Measurements from ENCODE around the gene DPP6.
"Not testable (repeated sequence)": the region's sequence is repeated elsewhere in the genome, so short reads cannot be mapped to it uniquely, and the experiment has no call there.

Gene DPP6

GRCh38 chr7:154656618-154657017, 604.4 kb downstream of the DPP6 start:
- no peak for DNase-seq (ENCODE audit: low spot score)

- no peak for DNase-seq (ENCODE audit: low spot score)
These were observed 614.6 kb downstream of the DPP6 start for GRCh38 chr7:154666768-154667167.

GRCh38 chr7:154672659-154673415, 620.6 kb downstream of the DPP6 start:
- DNase-seq (ENCODE audit: low spot score): no peak

GRCh38 chr7:154674191-154674590, 622.0 kb downstream of the DPP6 start:
- DNase-seq (ENCODE audit: low spot score): no peak

- no peak for DNase-seq (ENCODE audit: low spot score)
These were observed 623.4 kb downstream of the DPP6 start for GRCh38 chr7:154675560-154675959.

- not testable (repeated sequence) for DNase-seq (ENCODE audit: low spot score)
These were observed 623.8 kb downstream of the DPP6 start for GRCh38 chr7:154676033-154676421.

GRCh38 chr7:154676422-154677073, 624.4 kb downstream of the DPP6 start:
- DNase-seq (ENCODE audit: low spot score): no peak

- no peak for DNase-seq (ENCODE audit: low spot score)
These were observed 625.3 kb downstream of the DPP6 start for GRCh38 chr7:154677454-154677853.

GRCh38 chr7:154678001-154678550, 625.9 kb downstream of the DPP6 start:
- DNase-seq (ENCODE audit: low spot score): not testable (repeated sequence)

GRCh38 chr7:154679379-154680053, 627.3 kb downstream of the DPP6 start:
- no peak for DNase-seq (ENCODE audit: low spot score)

- DNase-seq (ENCODE audit: low spot score): no peak
These were observed 628.9 kb downstream of the DPP6 start for GRCh38 chr7:154680894-154681659.

GRCh38 chr7:154682003-154682402, 629.8 kb downstream of the DPP6 start:
- no peak for DNase-seq (ENCODE audit: low spot score)

GRCh38 chr7:154684666-154685563, 632.7 kb downstream of the DPP6 start:
- no peak for DNase-seq (ENCODE audit: low spot score)

GRCh38 chr7:154685564-154685901, 633.3 kb downstream of the DPP6 start:
- DNase-seq (ENCODE audit: low spot score): no peak

GRCh38 chr7:154686305-154686704, 634.1 kb downstream of the DPP6 start:
- DNase-seq (ENCODE audit: low spot score): no peak

GRCh38 chr7:154688952-154689351, 636.8 kb downstream of the DPP6 start:
- no peak for DNase-seq (ENCODE audit: low spot score)

GRCh38 chr7:154690411-154690810, 638.2 kb downstream of the DPP6 start:
- DNase-seq (ENCODE audit: low spot score): no peak

- DNase-seq (ENCODE audit: low spot score): no peak
These were observed 641.5 kb downstream of the DPP6 start for GRCh38 chr7:154693661-154694060.

- DNase-seq (ENCODE audit: low spot score): no peak
These were observed 643.6 kb downstream of the DPP6 start for GRCh38 chr7:154695836-154696235.

- DNase-seq (ENCODE audit: low spot score): no peak
These were observed 644.4 kb downstream of the DPP6 start for GRCh38 chr7:154696556-154696955.

- DNase-seq (ENCODE audit: low spot score): peak; percentile 7
These were observed 646.6 kb downstream of the DPP6 start for GRCh38 chr7:154698726-154699291.
